SK-N-SH (cell line): Measurements from ENCODE around the gene CBLN3. TPM values are rescaled to one million over a fixed set of nuclear protein-coding genes. Genes with fewer than 3 reads are reported as not detected.

ENCODE experiments used
- CTCF ChIA-PET: fragments of 300-600, 350-600 bp; formaldehyde crosslinking; extraction: SDS; loops from one replicate; lab custom pipeline; 2021; lab: Yijun Ruan, JAX
- POLR2A ChIA-PET: fragments of 350-600 bp; sonication (Branson Sonifier 250); formaldehyde crosslinking; extraction: SDS; loops from one replicate; lab custom pipeline; 2020; ENCODE audit warnings: antibody characterized with exemption, inconsistent platforms; lab: Yijun Ruan, JAX
- DNase-seq: peaks from one replicate; pipeline ENCODE4 v3.0.0; 2012
- H2AFZ ChIP-seq: fragments of 200-600 bp; sonication (generic); 2 replicates; pipeline ENCODE4 v1.8.1; 2016; ENCODE audit warnings: antibody characterized with exemption, mild to moderate bottlenecking, low read depth
- H3F3A ChIP-seq: fragments of 200-600 bp; sonication (generic); replicated peaks from 2 replicates; pipeline ENCODE3; 2016; ENCODE audit warnings: antibody characterized with exemption, mild to moderate bottlenecking; ENCODE audit not compliant: insufficient read depth
- H3K27ac ChIP-seq, 2 experiments: fragments of 200-500 bp in 1 of 2; fragments of 200-600 bp in 1 of 2; sonication (Bioruptor generic) in 1 of 2; sonication (generic), shearing (Covaris generic) in 1 of 2; 2 replicates each; pipeline versions ENCODE4 v1.5.1 to v1.6.1; 2014 to 2016; ENCODE audit warnings: low read depth in 2 of 2, inconsistent platforms in 1 of 2, low read length in 1 of 2, mild to moderate bottlenecking in 1 of 2, mixed read lengths in 1 of 2
- H3K27me3 ChIP-seq: fragments of 200-600 bp; sonication (generic), shearing (Covaris generic); 2 replicates; pipeline ENCODE4 v1.6.1; 2016; ENCODE audit warnings: mixed run types; ENCODE audit not compliant: insufficient read depth
- H3K36me3 ChIP-seq, 2 experiments: fragments of 200-500 bp in 1 of 2; fragments of 200-600 bp in 1 of 2; sonication (Bioruptor generic) in 1 of 2; sonication (generic) in 1 of 2; replicated peaks in 1 of 2; 2 replicates each; pipeline versions ENCODE3 to v1.5.1; 2014 to 2016; ENCODE audit warnings: low read length in 1 of 2, mild to moderate bottlenecking in 1 of 2; ENCODE audit not compliant: insufficient read depth in 2 of 2, control insufficient read depth in 1 of 2
- H3K4me1 ChIP-seq, 2 experiments: fragments of 200-500 bp in 1 of 2; fragments of 200-600 bp in 1 of 2; sonication (Bioruptor generic) in 1 of 2; sonication (generic), shearing (Covaris generic) in 1 of 2; 2 replicates each; pipeline versions ENCODE4 v1.5.1 to v1.6.1; 2014 to 2016; ENCODE audit warnings: low read depth in 1 of 2, low read length in 1 of 2, mixed run types in 1 of 2; ENCODE audit not compliant: insufficient read depth in 2 of 2, control insufficient read depth in 1 of 2
- H3K4me2 ChIP-seq: fragments of 200-600 bp; sonication (generic), shearing (Covaris generic); 2 replicates; pipeline ENCODE4 v1.6.1; 2017; ENCODE audit warnings: mixed run types
- H3K4me3 ChIP-seq, 2 experiments: fragments of 200-500 bp in 1 of 2; fragments of 200-600 bp in 1 of 2; sonication (Bioruptor generic) in 1 of 2; sonication (generic), shearing (Covaris generic) in 1 of 2; 2 replicates each; pipeline versions ENCODE4 v1.5.1 to v1.8.1; 2014 to 2016; ENCODE audit warnings: low read depth in 2 of 2, inconsistent platforms in 1 of 2, low read length in 1 of 2, mild to moderate bottlenecking in 1 of 2, mixed read lengths in 1 of 2, moderate library complexity in 1 of 2
- H3K79me2 ChIP-seq: fragments of 200-600 bp; sonication (generic); 2 replicates; pipeline ENCODE4 v1.8.1; 2017; ENCODE audit warnings: mild to moderate bottlenecking; ENCODE audit not compliant: insufficient read depth
- H3K9ac ChIP-seq: fragments of 200-600 bp; sonication (generic); 2 replicates; pipeline ENCODE4 v1.6.1; 2017; ENCODE audit warnings: mixed run types
- H3K9me2 ChIP-seq: fragments of 200-600 bp; sonication (generic); 2 replicates; pipeline ENCODE4 v1.6.1; 2017; ENCODE audit warnings: mixed run types
- H3K9me3 ChIP-seq: fragments of 200-600 bp; sonication (generic); 2 replicates; pipeline ENCODE4 v1.6.1; 2017; ENCODE audit warnings: mixed run types, mild to moderate bottlenecking, moderate library complexity
- H4K20me1 ChIP-seq: fragments of 200-600 bp; sonication (generic); 2 replicates; pipeline ENCODE4 v1.6.1; 2017; ENCODE audit warnings: mild to moderate bottlenecking, mixed run types; ENCODE audit not compliant: insufficient read depth
- CTCF ChIP-seq: fragments of 200-600 bp; sonication (generic); IDR thresholded peaks from 2 replicates; pipeline ENCODE4 v1.6.1; 2017; ENCODE audit warnings: antibody characterized with exemption, mild to moderate bottlenecking, moderate library complexity
- EP300 ChIP-seq, 2 experiments: IDR thresholded peaks; 2 replicates each; pipeline versions ENCODE4 v1.4.0 to v1.6.1; 2012; ENCODE audit warnings: borderline replicate concordance in 1 of 2, low read depth in 1 of 2, low read length in 1 of 2
- FOXJ3 ChIP-seq: sonication (generic); formaldehyde crosslinking; IDR thresholded peaks from 2 replicates; pipeline ENCODE4 v1.5.1; 2020; ENCODE audit warnings: mild to moderate bottlenecking, missing genetic modification reagents
- FOXM1 ChIP-seq: IDR thresholded peaks from 2 replicates; pipeline ENCODE4 v1.4.0; 2012; ENCODE audit warnings: low read depth, mild to moderate bottlenecking
- MEF2A ChIP-seq: IDR thresholded peaks from 2 replicates; pipeline ENCODE4 v1.4.0; 2012; ENCODE audit warnings: low read depth, borderline replicate concordance
- RXRA ChIP-seq: IDR thresholded peaks from 2 replicates; pipeline ENCODE4 v1.4.0; 2012; ENCODE audit warnings: low read depth, mild to moderate bottlenecking, borderline replicate concordance
- WGBS: methylation state at CpG from one replicate; pipeline ENCODE4 v1.1.6; 2017; ENCODE audit warnings: low lambda C conversion rate; 5-methylcytosine and 5-hydroxymethylcytosine counted together
- polyA plus RNA-seq, 3 experiments: library from polyadenylated mRNA; depleted of rRNA; stranded (reverse); fragments of >200 nt; gene quantifications; 2 replicates each; pipeline ENCODE4 v1.2.3, GENCODE V29; 2012
- TF ChIP-seq, protein P1 (sequence below): IDR thresholded peaks from 2 replicates; pipeline ENCODE4 v1.4.0; 2012; ENCODE audit warnings: low read depth, borderline replicate concordance
- TF ChIP-seq, protein P2 (sequence below): fragments of 150-350 bp; IDR thresholded peaks from 2 replicates; pipeline ENCODE4 v1.6.1; 2017; ENCODE audit warnings: antibody characterized with exemption, low read length, low read depth, borderline replicate concordance

CBLN3 gene
- polyA plus RNA-seq, 1 of the 3 experiments (the other 2 are of a cell fraction) = 1.8 TPM

DNA sequence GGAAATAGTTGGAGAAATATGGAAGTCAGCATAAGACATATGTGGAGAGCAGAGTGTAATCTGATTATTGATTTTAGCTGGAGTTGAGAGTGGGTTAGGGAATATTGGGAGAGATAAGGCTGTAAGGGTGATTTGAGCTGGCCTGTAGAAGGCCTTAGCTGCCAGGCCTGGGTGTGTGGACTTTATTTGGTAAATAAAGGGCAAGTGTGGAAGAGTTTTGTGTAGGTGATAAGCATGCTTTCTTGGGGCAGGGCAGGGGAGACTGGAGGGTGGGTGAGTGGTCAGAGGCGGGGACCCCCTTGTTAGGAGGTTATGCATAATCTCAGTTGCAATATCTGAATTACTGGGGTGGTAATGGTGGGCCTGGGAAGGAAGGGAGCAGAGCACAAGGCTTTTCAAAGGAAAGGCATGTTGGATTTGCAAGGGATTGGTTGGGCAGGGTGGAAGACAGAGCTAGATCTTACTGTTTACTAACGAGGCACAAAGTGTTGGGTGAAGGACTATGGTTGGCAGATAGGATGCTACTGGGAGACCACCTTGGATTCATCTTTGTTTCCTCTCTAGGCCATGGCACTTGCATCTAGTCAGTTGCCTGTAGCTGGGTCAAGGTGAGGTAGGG is 5.8 kb upstream of the CBLN3 start:
- Histone ChIP-seq H3K4me1 (peaks cover 15 to 24% of the 10 kb centered on the region in 2 experiments; a peak in 2 of 4 replicates), H3K79me2 (peaks cover 38% of the 10 kb centered on the region), H3K27ac (no peak overlapping the region), H3K9me2 (no peaks in the 10 kb centered on the region), H3F3A (peaks cover 31% of the 10 kb centered on the region), H2AFZ (no peak overlapping the region), H3K4me3 (no peak overlapping the region)
- POLR2A ChIA-PET = no interaction called here
- TF ChIP-seq CTCF = no peak
- TF ChIP-seq, protein P1, sequence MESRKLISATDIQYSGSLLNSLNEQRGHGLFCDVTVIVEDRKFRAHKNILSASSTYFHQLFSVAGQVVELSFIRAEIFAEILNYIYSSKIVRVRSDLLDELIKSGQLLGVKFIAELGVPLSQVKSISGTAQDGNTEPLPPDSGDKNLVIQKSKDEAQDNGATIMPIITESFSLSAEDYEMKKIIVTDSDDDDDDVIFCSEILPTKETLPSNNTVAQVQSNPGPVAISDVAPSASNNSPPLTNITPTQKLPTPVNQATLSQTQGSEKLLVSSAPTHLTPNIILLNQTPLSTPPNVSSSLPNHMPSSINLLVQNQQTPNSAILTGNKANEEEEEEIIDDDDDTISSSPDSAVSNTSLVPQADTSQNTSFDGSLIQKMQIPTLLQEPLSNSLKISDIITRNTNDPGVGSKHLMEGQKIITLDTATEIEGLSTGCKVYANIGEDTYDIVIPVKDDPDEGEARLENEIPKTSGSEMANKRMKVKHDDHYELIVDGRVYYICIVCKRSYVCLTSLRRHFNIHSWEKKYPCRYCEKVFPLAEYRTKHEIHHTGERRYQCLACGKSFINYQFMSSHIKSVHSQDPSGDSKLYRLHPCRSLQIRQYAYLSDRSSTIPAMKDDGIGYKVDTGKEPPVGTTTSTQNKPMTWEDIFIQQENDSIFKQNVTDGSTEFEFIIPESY = no peak
- TF ChIP-seq, all 33 proteins: peak for 0
- peaks cover 16% of the 10 kb centered on the region for H4K20me1 ChIP-seq
- no peak for DNase-seq
- H3K27me3 ChIP-seq = no peaks in the 10 kb centered on the region
- H3K9ac ChIP-seq = no peak overlapping the region
- H3K9me3 ChIP-seq = no peaks in the 10 kb centered on the region
- CTCF ChIA-PET = interaction anchor here (1.6 to 16.4 kb wide), 22 partner anchors 7 to 223 kb away, joined by 4 to 445 read pairs (median 20); partner anchors contain the start of genes ADCY4, CIDEB, DHRS1 and LTB4R2
- WGBS = 92% methylated on average over 2 of the region's 2 CpGs
- peaks cover 46 to 67% of the 10 kb centered on the region in 2 experiments for H3K36me3 ChIP-seq
- no peak overlapping the region for H3K4me2 ChIP-seq

GRCh38 chr14:24434676-24435075 is 5.2 kb upstream of the CBLN3 start:
- 85% methylated on average over 3 of the region's 3 CpGs for WGBS
- no peak for DNase-seq
- H3K9me3 ChIP-seq = no peaks in the 10 kb centered on the region
- peaks cover 38% of the 10 kb centered on the region for H3K79me2 ChIP-seq
- H3K4me1 ChIP-seq = peaks cover 15 to 19% of the 10 kb centered on the region in 2 experiments; a peak in 2 of 4 replicates
- peaks cover 45 to 61% of the 10 kb centered on the region in 2 experiments for H3K36me3 ChIP-seq
- no peak overlapping the region for H2AFZ ChIP-seq
- POLR2A ChIA-PET = no interaction called here
- H3K27ac ChIP-seq = no peak overlapping the region
- TF ChIP-seq MEF2A (no peak), FOXM1 (no peak), RXRA (no peak), FOXJ3 (CRISPR knock-in tag) (no peak), EP300 (IDR thresholded peaks at IDR 0.05; ENCODE audit: borderline replicate concordance in 1 of 2, low read depth in 1 of 2, low read length in 1 of 2) (no peak)
- TF ChIP-seq, protein P2, sequence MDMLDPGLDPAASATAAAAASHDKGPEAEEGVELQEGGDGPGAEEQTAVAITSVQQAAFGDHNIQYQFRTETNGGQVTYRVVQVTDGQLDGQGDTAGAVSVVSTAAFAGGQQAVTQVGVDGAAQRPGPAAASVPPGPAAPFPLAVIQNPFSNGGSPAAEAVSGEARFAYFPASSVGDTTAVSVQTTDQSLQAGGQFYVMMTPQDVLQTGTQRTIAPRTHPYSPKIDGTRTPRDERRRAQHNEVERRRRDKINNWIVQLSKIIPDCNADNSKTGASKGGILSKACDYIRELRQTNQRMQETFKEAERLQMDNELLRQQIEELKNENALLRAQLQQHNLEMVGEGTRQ = no peak
- CTCF ChIA-PET = interaction anchor here (2.8 to 16.4 kb wide), 10 partner anchors 13 to 135 kb away, joined by 14 to 445 read pairs (median 27); partner anchors contain the start of genes ADCY4, CIDEB, DHRS1 and LTB4R2
- peaks cover 31% of the 10 kb centered on the region for H3F3A ChIP-seq
- peaks cover 16% of the 10 kb centered on the region for H4K20me1 ChIP-seq
- H3K4me2 ChIP-seq = no peak overlapping the region
- H3K9me2 ChIP-seq = no peaks in the 10 kb centered on the region
- H3K27me3 ChIP-seq = no peaks in the 10 kb centered on the region
- H3K9ac ChIP-seq = no peak overlapping the region
- no peak overlapping the region for H3K4me3 ChIP-seq
